T-cell (primary cell): Measurements from ENCODE around the gene ATP5ME. TPM values are rescaled to one million over a fixed set of nuclear protein-coding genes. Genes with fewer than 3 reads are reported as not detected.
"Not testable (repeated sequence)": the region's sequence is repeated elsewhere in the genome, so short reads cannot be mapped to it uniquely, and the experiment has no call there.

ENCODE experiments used
- ATAC-seq, 4 experiments: fragments of 200-7000 bp in 3 of 4; fragments of 150-1000 bp in 1 of 4; cut with Tn5 transposase; replicated peaks in 1 of 4; 1 replicate in 3 of 4; 2 replicates in 1 of 4; pipeline ENCODE4 v1.10.0; 2021; ENCODE audit warnings: moderate library complexity in 3 of 4, mild to moderate bottlenecking in 2 of 4, moderate number of reproducible peaks in 1 of 4
- CTCF ChIA-PET, 2 donors: fragments of 300-600 bp; sonication (Branson Sonifier 250); formaldehyde crosslinking; loops; one replicate each; lab custom pipeline; 2022; ENCODE audit warnings: antibody characterized with exemption in 2 of 2; lab: Charles Lee
- POLR2A ChIA-PET, 2 donors: fragments of 300-600 bp; sonication (Branson Sonifier 250); formaldehyde crosslinking; loops; one replicate each; lab custom pipeline; 2022; ENCODE audit warnings: antibody characterized with exemption in 2 of 2; lab: Charles Lee
- DNase-seq, 35 experiments: peaks; one replicate each; pipeline versions ENCODE4 v3.0.0 to v3.0.0-alpha.2; 2013 to 2023
- H3K27ac ChIP-seq: one replicate; pipeline ENCODE4 v1.5.1; 2013; ENCODE audit warnings: low read length
- H3K27me3 ChIP-seq, 2 experiments: replicated peaks in 1 of 2; 1 replicate in 1 of 2; 2 replicates in 1 of 2; pipeline versions ENCODE4 v1.6.1 to v1.7.0; 2013; ENCODE audit warnings: low read length in 1 of 2, mixed read lengths in 1 of 2; ENCODE audit not compliant: control insufficient read depth in 2 of 2, insufficient read depth in 2 of 2; ENCODE audit errors: extremely low read depth in 1 of 2
- H3K36me3 ChIP-seq, 2 donors: 1 replicate in 1 of 2; 2 replicates in 1 of 2; pipeline versions ENCODE4 v1.6.1 to v1.7.0; 2013; ENCODE audit warnings: low read length in 1 of 2; ENCODE audit not compliant: control insufficient read depth in 2 of 2, insufficient read depth in 1 of 2; ENCODE audit errors: extremely low read depth in 1 of 2
- H3K4me1 ChIP-seq, 2 experiments: 1 replicate in 1 of 2; 2 replicates in 1 of 2; pipeline versions ENCODE4 v1.6.1 to v1.7.0; 2013; ENCODE audit warnings: low read length in 2 of 2, mixed read lengths in 1 of 2; ENCODE audit not compliant: insufficient read depth in 2 of 2, control insufficient read depth in 1 of 2; ENCODE audit errors: extremely low read depth in 1 of 2
- H3K4me3 ChIP-seq, 2 donors: 1 replicate in 1 of 2; 2 replicates in 1 of 2; pipeline versions ENCODE4 v1.5.1 to v1.7.0; 2013; ENCODE audit warnings: mild to moderate bottlenecking in 2 of 2, low read length in 1 of 2, moderate library complexity in 1 of 2; ENCODE audit not compliant: control insufficient read depth in 1 of 2; ENCODE audit errors: extremely low read depth in 1 of 2
- H3K9me3 ChIP-seq: 2 replicates; pipeline ENCODE4 v1.7.0; 2013
- H3K27ac Mint-ChIP-seq, 2 donors: one replicate each; pipeline ENCODE4 v1.8.0; 2020 to 2021; ENCODE audit warnings: mild to moderate bottlenecking in 2 of 2, mixed read lengths in 2 of 2
- H3K27me3 Mint-ChIP-seq, 2 donors: one replicate each; pipeline ENCODE4 v1.8.0; 2021 to 2022; ENCODE audit warnings: mixed read lengths in 2 of 2
- H3K36me3 Mint-ChIP-seq: one replicate; pipeline ENCODE4 v1.8.0; 2021; ENCODE audit warnings: mixed read lengths
- H3K4me1 Mint-ChIP-seq, 3 donors: one replicate each; pipeline ENCODE4 v1.8.0; 2020 to 2022; ENCODE audit warnings: mixed read lengths in 3 of 3, mild to moderate bottlenecking in 1 of 3
- H3K4me3 Mint-ChIP-seq, 3 donors: one replicate each; pipeline ENCODE4 v1.8.0; 2020 to 2022; ENCODE audit warnings: mild to moderate bottlenecking in 3 of 3, mixed read lengths in 3 of 3, moderate library complexity in 3 of 3
- H3K9me3 Mint-ChIP-seq, 3 donors: one replicate each; pipeline ENCODE4 v1.8.0; 2020 to 2022; ENCODE audit warnings: mixed read lengths in 3 of 3
- WGBS: methylation state at CpG from one replicate; pipeline ENCODE4 v1.1.5; 2013; ENCODE audit warnings: missing lambda C conversion rate; ENCODE audit not compliant: insufficient coverage; 5-methylcytosine and 5-hydroxymethylcytosine counted together
- total RNA-seq, 35 experiments: library from RNA in 6 of 35; stranded (reverse) in 6 of 35; fragments of 120-200 nt in 1 of 35; gene quantifications; one replicate each; pipeline versions ENCODE4 v1.2.1 to v1.2.4 and lab custom pipeline; 2013 to 2026

The ATP5ME gene
- total RNA-seq, 5 donors from 2014 or later (not counting 1 experiment from before 2014, with no cell fraction given) = 92.4 to 158 (median 145) TPM

DNA sequence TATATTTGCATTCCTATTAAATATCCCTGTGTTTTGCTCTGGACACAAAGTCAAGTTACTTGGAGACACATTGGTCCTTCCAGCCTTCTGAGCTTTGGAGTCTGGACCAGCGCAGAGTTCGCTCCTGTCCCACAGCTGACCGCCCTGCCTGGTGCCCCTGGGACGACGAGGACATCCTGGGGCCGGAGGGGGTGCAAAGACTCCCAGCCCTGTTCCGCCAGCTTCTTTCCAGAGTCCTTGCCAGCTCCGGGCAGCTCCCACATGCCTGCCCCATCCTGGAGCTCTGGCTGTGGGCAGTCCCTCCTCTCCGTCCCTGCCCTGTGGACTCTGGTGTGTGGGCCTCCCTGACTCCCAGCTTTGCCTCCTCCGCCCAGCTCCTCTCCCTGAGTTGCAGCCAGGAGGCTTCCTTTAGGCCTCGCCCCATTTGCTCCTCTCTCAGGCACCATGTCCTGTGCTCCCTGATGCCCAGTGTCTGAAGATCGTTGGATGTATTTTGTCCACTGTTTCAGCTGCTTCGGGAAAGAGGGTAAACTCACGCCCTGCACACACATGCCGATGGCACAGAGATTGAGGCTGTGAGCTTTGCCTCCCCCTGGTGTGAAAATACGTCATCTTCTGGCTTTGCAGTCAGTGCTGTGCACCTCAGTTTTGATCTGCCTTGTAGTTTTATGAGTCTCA lies 26.6 kb upstream of the ATP5ME start:
- CTCF ChIA-PET = no interaction called here
- no peaks in the 10 kb centered on the region for H3K9me3 Mint-ChIP-seq
- POLR2A ChIA-PET = no interaction called here
- no peak overlapping the region for H3K27ac ChIP-seq
- no peaks in the 10 kb centered on the region for H3K36me3 Mint-ChIP-seq
- peaks cover 0 to 18% (median 11%) of the 10 kb centered on the region in 3 donors for H3K4me1 Mint-ChIP-seq
- no peak overlapping the region for H3K27ac Mint-ChIP-seq
- peaks cover 0 to 17% of the 10 kb centered on the region in 2 experiments for H3K4me1 ChIP-seq
- no peak overlapping the region for H3K4me3 Mint-ChIP-seq
- no peak overlapping the region for H3K4me3 ChIP-seq
- no peaks in the 10 kb centered on the region for H3K36me3 ChIP-seq
- 94% methylated on average over 16 of the region's 16 CpGs for WGBS
- no peaks in the 10 kb centered on the region for H3K9me3 ChIP-seq
- DNase-seq = no peak
- H3K27me3 Mint-ChIP-seq = no peaks in the 10 kb centered on the region
- peaks cover 0 to 2% of the 10 kb centered on the region in 2 experiments for H3K27me3 ChIP-seq
- no peak for ATAC-seq

DNA sequence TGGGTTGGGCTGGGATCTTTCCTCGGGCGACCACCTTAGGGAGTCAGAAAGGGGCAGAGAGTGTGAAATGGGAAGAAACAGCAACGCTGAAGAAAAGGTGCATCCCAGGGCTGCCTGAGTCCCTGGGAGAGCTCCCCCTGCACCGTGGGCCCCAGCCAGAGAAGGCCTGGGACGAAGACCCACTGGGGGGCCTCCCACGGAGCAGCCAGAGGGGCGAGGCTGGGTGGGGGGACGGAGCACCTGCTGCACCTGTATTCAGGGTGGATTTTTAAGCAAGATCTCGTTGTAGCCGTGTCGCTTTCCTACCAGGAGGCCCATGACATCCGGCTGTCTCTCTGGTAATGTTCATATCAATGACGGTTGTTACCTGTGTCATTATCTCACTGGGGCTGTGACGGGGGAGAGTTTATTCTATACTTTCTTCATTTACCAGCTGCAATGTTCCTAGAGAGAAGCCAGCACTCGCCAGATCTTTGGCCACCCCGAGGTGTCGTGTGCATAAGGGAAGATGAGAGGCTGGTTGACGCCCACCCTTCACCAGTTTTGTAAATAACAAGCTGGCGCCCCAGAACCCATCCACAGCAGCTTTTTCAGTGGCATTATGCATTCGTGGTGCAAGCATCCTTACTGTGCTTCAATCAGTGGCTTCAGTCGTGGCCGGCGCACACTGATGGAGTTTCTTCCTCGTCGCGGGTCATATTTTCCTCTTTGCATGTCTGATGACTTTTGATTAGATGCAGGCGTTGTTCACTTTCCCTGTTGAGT lies 25.9 kb upstream of the ATP5ME start:
- no peaks in the 10 kb centered on the region for H3K36me3 Mint-ChIP-seq
- H3K36me3 ChIP-seq = no peaks in the 10 kb centered on the region
- H3K27ac ChIP-seq = peak overlapping the region; percentile 23
- peak overlapping the region in 1 of 2 donors; percentile 64 for H3K27ac Mint-ChIP-seq
- H3K9me3 Mint-ChIP-seq = no peaks in the 10 kb centered on the region
- no peaks in the 10 kb centered on the region for H3K27me3 Mint-ChIP-seq
- H3K27me3 ChIP-seq = peaks cover 0 to 2% of the 10 kb centered on the region in 2 experiments
- no peak overlapping the region for H3K4me3 Mint-ChIP-seq
- ChIA-PET CTCF (interaction anchor here in 1 of 2 donors (0.6 kb wide), 1 partner anchor 651 kb away, joined by 4 read pairs; no protein-coding TSS in a partner anchor), POLR2A (no interaction called here)
- ATAC-seq (no peak), DNase-seq (no peak)
- H3K4me3 ChIP-seq = no peak overlapping the region
- WGBS = 83% methylated on average over 18 of the region's 27 CpGs
- peaks cover 0 to 12% of the 10 kb centered on the region in 2 experiments for H3K4me1 ChIP-seq
- peaks cover 0 to 15% (median 11%) of the 10 kb centered on the region in 3 donors for H3K4me1 Mint-ChIP-seq
- no peaks in the 10 kb centered on the region for H3K9me3 ChIP-seq

DNA sequence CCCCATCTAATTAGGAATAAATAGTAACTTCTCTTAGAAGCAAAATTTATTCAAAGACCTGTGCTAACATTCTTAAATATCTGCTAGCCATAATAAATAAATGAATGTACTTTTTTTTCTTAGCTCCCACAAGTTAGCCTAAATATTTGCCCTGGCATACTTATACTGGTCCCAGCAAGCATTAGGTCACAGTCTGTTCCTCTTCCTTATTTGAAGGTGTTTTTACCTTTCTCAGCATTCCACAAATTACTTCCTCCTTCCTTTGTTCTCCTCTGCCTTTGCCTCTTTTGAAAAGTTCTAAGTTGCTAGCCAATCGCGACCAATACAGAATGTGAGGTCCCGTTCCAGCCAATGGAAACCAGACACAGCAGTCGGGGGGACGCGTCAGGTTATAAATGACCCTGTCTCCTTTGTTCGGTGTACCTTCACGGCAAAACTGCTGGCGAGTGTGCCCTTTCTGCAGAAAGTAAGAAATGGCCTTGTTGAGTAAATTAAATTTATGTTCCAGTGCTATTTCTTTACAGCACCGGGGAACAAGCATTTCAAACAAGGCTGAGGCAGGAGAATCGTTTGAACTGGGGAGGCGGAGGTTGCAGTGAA lies 20.4 kb upstream of the ATP5ME start:
- H3K4me1 ChIP-seq, H3K36me3 ChIP-seq, H3K27ac Mint-ChIP-seq, H3K4me3 Mint-ChIP-seq, H3K4me3 ChIP-seq, H3K4me1 Mint-ChIP-seq, H3K27me3 Mint-ChIP-seq, H3K27ac ChIP-seq, DNase-seq, H3K9me3 Mint-ChIP-seq, POLR2A ChIA-PET, H3K36me3 Mint-ChIP-seq, H3K9me3 ChIP-seq, ATAC-seq, CTCF ChIA-PET: not testable (repeated sequence)
- H3K27me3 ChIP-seq = peaks cover 0 to 24% of the 10 kb centered on the region in 2 experiments
- 87% methylated on average over 9 of the region's 12 CpGs for WGBS

DNA sequence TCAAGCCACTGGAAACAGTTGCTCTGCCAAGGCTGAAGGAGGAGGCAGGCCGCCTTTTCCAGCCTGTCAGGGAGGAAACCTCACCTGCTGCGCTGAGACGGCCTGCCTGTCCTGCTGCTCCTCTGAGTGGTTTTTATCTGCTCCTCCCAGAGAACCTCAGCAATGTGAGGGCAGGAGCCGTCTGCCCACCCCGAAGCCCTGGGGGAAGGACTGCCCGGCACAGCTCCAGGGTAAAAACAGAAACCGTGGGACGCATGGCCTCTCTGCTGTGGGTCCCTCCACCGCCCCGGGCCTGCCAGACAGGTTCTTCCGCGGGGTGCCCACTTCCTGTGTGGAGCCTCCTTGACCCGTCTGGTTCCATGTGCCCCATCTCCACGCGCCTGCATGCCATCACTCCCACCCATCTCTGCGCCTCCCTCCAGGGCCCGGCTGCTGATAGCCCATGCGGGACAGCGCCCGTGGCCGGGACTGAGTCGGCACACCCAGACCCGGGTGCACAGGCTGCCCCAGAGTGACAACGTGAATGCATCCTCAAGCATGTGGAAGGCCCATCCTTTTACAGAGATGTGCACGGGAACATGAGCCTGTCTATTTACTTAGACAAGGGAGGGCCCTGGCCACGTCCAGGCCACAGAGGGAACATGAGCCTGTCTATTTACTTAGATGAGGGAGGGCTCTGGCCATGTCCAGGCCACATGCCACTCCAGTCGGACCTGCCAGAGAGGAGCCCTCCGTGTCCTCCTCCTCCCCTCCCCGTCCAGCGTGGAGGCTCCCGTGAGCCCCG lies 18.9 kb upstream of the ATP5ME start:
- DNase-seq = no peak
- Histone ChIP-seq H3K4me1 (peaks cover 0 to 11% of the 10 kb centered on the region in 2 experiments), H3K27ac (no peak overlapping the region), H3K4me3 (no peak overlapping the region), H3K9me3 (no peaks in the 10 kb centered on the region), H3K36me3 (no peaks in the 10 kb centered on the region), H3K27me3 (peaks cover 0 to 36% of the 10 kb centered on the region in 2 experiments)
- Mint-ChIP-seq H3K27ac (no peak overlapping the region), H3K4me3 (no peak overlapping the region), H3K36me3 (no peaks in the 10 kb centered on the region), H3K9me3 (no peaks in the 10 kb centered on the region), H3K4me1 (peaks cover 0 to under 1% (median under 1%) of the 10 kb centered on the region in 3 donors), H3K27me3 (peaks cover 1 to 9% of the 10 kb centered on the region in 2 donors)
- ChIA-PET POLR2A (interaction anchor here in 1 of 2 donors (0.5 kb wide), 1 partner anchor 32 kb away, joined by 4 read pairs; no protein-coding TSS in a partner anchor), CTCF (no interaction called here)
- no peak for ATAC-seq
- 66% methylated on average over 24 of the region's 32 CpGs for WGBS

DNA sequence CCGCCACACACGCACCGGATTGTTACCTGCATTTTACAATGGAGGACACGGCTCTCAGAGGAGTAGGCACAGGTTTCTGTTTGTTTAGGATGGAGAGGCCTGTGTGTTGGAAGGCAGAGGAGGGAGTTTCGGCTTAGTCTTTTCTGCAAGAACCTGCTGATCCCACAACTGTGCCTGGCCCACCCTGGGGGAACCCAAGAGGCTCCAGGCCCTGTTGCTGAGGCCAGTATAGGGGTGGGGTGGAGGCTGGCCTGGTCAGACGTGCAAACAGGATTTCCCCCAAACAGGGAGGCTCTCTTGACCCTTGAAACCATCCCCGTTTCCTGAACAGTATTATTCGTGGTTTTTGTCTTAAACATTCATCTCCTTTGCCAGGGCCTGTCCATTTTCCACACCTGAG lies 15.6 kb upstream of the ATP5ME start:
- H3K27me3 Mint-ChIP-seq = peaks cover 11 to 17% of the 10 kb centered on the region in 2 donors
- H3K27ac Mint-ChIP-seq = no peak overlapping the region
- ATAC-seq = no peak
- H3K4me3 Mint-ChIP-seq = no peak overlapping the region
- 89% methylated on average over 5 of the region's 8 CpGs for WGBS
- no peaks in the 10 kb centered on the region for H3K9me3 Mint-ChIP-seq
- Histone ChIP-seq H3K36me3 (no peaks in the 10 kb centered on the region), H3K4me1 (peaks cover 0 to 11% of the 10 kb centered on the region in 2 experiments), H3K4me3 (no peak overlapping the region), H3K9me3 (no peaks in the 10 kb centered on the region), H3K27ac (no peak overlapping the region), H3K27me3 (peaks cover 0 to 49% of the 10 kb centered on the region in 2 experiments)
- H3K4me1 Mint-ChIP-seq = peaks cover 0 to 8% (median 7%) of the 10 kb centered on the region in 3 donors
- no peak for DNase-seq
- CTCF ChIA-PET = no interaction called here
- H3K36me3 Mint-ChIP-seq = peaks cover 2% of the 10 kb centered on the region
- POLR2A ChIA-PET = no interaction called here
